Neural crest cell (in vitro differentiated cells): ENCODE data around the gene TFIP11. TPM values are rescaled to one million over a fixed set of nuclear protein-coding genes. Genes with fewer than 3 reads are reported as not detected.

Experiments
- DNase-seq: peaks from one replicate; pipeline ENCODE4 v3.0.0; 2021; ENCODE audit warnings: low read depth, mixed read lengths, low spot score
- H3K27ac Mint-ChIP-seq: one replicate; pipeline ENCODE4 v1.8.0; 2021; ENCODE audit warnings: mild to moderate bottlenecking, mixed read lengths; ENCODE audit not compliant: unreplicated experiment
- H3K27me3 Mint-ChIP-seq: 2 replicates; pipeline ENCODE4 v1.8.0; 2021; ENCODE audit warnings: low read depth, mild to moderate bottlenecking, mixed read lengths
- H3K36me3 Mint-ChIP-seq: 2 replicates; pipeline ENCODE4 v1.8.0; 2021; ENCODE audit warnings: low read depth, mild to moderate bottlenecking, mixed read lengths
- H3K4me1 Mint-ChIP-seq: 2 replicates; pipeline ENCODE4 v1.8.0; 2021; ENCODE audit warnings: mixed read lengths
- H3K4me3 Mint-ChIP-seq: one replicate; pipeline ENCODE4 v1.8.0; 2021; ENCODE audit warnings: mild to moderate bottlenecking, mixed read lengths
- H3K9me3 Mint-ChIP-seq: 2 replicates; pipeline ENCODE4 v1.8.0; 2021; ENCODE audit warnings: mixed read lengths
- total RNA-seq: library from RNA; stranded (reverse); gene quantifications from 2 replicates; pipeline ENCODE4 v1.2.1, GENCODE V29; 2021
- TF ChIP-seq, protein P1 (sequence below): fragments of 200-600 bp; sonication (generic); conservative IDR thresholded peaks from 2 replicates; pipeline ENCODE4 v1.5.0; 2021; ENCODE audit warnings: antibody characterized with exemption, mild to moderate bottlenecking

The TFIP11 gene
- total RNA-seq, 1 donor from 2014 or later, result 33.6 TPM

DNA sequence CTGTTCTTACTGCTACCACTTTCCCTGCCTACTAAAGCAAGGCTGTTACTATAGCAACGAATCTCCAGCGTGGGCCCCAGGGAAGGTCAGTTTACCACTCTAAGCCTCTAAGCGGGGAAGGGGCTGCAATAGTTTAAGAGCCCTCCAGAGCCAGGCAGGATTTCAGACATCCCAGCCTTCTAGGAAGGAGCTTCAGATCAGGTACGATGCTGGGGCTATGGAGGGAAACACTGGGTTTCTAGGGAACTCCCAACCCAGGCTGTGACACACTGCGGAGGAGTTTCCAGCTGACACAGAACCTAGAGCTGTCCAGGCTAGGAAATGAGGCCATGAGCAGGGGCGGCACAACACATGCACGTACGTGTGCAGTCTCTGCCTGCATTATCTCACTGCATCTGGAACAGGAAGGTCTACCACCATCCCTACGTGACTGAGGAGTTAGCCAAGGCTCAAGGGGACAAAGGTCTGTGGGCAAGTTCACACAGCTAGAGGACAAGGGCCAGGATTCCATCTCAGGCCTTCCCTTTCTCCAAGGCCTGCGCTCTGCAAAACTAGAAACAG is 49.1 kb downstream of the TFIP11 start:
- Mint-ChIP-seq H3K9me3 (no peaks in the 10 kb centered on the region), H3K27me3 (no peaks in the 10 kb centered on the region), H3K27ac (peak overlapping the region; percentile 96), H3K36me3 (peaks cover 7% of the 10 kb centered on the region), H3K4me1 (peaks cover 21% of the 10 kb centered on the region), H3K4me3 (no peak overlapping the region)
- TF ChIP-seq, protein P1, sequence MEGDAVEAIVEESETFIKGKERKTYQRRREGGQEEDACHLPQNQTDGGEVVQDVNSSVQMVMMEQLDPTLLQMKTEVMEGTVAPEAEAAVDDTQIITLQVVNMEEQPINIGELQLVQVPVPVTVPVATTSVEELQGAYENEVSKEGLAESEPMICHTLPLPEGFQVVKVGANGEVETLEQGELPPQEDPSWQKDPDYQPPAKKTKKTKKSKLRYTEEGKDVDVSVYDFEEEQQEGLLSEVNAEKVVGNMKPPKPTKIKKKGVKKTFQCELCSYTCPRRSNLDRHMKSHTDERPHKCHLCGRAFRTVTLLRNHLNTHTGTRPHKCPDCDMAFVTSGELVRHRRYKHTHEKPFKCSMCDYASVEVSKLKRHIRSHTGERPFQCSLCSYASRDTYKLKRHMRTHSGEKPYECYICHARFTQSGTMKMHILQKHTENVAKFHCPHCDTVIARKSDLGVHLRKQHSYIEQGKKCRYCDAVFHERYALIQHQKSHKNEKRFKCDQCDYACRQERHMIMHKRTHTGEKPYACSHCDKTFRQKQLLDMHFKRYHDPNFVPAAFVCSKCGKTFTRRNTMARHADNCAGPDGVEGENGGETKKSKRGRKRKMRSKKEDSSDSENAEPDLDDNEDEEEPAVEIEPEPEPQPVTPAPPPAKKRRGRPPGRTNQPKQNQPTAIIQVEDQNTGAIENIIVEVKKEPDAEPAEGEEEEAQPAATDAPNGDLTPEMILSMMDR, result no peak
- no peak for DNase-seq

DNA sequence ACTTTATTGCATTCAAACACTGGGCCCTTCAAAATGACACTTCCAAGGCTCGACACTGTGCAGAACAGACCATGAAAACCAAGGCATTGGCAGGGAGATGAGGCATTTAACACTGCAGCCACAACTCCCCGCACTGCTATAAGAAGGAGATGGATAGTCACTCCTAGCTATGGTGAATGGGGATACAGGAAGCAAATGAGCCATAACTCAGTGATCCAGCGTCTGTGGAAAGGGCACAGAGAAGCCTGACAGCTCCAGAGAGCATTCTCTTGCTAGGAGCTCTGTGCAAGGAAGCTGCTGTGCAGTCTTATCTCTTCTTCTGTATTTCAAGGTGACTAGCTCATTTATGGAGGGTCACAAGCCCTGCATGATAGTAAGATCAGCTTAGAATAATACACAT is 49.6 kb downstream of the TFIP11 start:
- no peaks in the 10 kb centered on the region for H3K9me3 Mint-ChIP-seq
- H3K27ac Mint-ChIP-seq, result no peak overlapping the region
- TF ChIP-seq, protein P1, result no peak
- H3K4me3 Mint-ChIP-seq, result no peak overlapping the region
- H3K4me1 Mint-ChIP-seq, result peaks cover 21% of the 10 kb centered on the region
- DNase-seq, result no peak
- H3K36me3 Mint-ChIP-seq, result peaks cover 7% of the 10 kb centered on the region
- no peaks in the 10 kb centered on the region for H3K27me3 Mint-ChIP-seq

DNA sequence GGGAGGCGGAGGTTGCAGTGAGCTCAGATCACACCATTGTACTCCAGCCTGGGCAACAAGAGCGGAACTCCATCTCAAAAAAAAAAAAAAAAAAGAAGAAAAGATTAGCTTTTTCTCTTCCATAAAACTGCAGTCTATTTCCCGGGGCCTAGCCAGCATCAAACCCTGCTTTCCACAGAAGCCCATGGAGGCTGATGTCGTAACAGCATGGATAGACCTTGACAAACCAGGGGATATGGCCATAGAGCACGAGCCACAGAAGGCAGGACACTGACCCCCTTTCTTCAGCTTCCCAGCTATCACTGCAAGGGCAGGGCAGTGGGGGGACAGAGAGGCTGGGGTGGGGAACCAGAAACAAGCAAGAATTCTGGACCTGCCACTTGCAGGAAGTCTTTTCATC is 50.2 kb downstream of the TFIP11 start:
- peaks cover 21% of the 10 kb centered on the region for H3K4me1 Mint-ChIP-seq
- no peaks in the 10 kb centered on the region for H3K9me3 Mint-ChIP-seq
- H3K36me3 Mint-ChIP-seq, result peaks cover 7% of the 10 kb centered on the region
- H3K27ac Mint-ChIP-seq, result no peak overlapping the region
- DNase-seq, result no peak
- no peaks in the 10 kb centered on the region for H3K27me3 Mint-ChIP-seq
- TF ChIP-seq, protein P1, result no peak
- H3K4me3 Mint-ChIP-seq, result no peak overlapping the region

DNA sequence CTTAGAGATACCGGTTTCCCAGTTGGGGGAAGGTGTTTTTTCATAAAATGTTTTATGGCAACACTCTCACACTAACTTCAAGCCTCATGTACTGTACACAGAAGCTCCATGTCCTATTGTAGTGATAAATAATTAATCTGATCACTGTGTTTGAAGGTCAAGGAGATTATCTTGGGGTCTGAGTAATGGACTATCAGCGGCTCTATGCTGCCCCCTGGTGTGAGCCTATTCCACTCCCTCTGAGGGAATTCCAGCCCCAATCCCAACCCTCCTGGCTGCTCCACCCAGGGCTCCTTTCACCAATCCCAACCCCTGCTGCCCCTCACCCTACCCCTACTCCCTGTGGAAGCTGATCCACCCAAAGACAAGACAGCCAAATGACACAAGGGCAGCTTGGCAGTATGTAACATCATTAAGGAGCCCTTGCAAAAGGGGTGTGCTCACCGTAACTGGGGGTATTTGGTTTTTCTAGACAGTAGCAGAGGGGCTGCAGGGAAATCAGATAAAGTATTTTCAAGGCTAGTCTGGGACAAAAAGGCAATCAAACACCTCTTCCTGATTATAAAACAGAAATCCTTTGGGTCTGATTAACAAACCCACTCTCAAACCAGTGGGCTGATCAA is 51.0 kb downstream of the TFIP11 start:
- TF ChIP-seq, protein P1, result peak; percentile 84
- peak; percentile 80 for DNase-seq
- Mint-ChIP-seq H3K27me3 (no peaks in the 10 kb centered on the region), H3K27ac (no peak overlapping the region), H3K4me1 (peaks cover 21% of the 10 kb centered on the region), H3K36me3 (peaks cover 7% of the 10 kb centered on the region), H3K4me3 (peak overlapping the region; percentile 39), H3K9me3 (no peaks in the 10 kb centered on the region)

DNA sequence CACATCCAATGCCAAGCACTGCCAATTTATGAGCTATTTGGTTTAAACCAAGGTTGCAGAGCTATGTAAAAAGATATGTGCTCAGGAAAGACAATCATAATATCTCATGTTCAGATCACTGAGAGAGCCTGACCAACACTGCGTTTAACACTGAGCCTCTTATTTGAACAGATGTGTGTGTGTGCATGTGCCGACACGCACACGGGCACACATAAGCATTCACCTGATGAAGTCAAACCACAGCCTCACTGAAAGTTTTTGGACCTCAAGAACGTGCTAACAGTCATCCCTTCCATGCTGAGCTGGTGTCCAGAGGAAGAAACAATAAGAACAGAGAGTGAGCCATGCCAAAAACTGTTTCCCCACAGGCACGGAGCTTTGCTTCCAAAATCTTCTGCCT is 52.1 kb downstream of the TFIP11 start:
- H3K4me3 Mint-ChIP-seq, result no peak overlapping the region
- peaks cover 8% of the 10 kb centered on the region for H3K36me3 Mint-ChIP-seq
- DNase-seq, result no peak
- no peaks in the 10 kb centered on the region for H3K9me3 Mint-ChIP-seq
- H3K27ac Mint-ChIP-seq, result no peak overlapping the region
- H3K4me1 Mint-ChIP-seq, result peaks cover 21% of the 10 kb centered on the region
- TF ChIP-seq, protein P1, result no peak
- H3K27me3 Mint-ChIP-seq, result no peaks in the 10 kb centered on the region
